ENCODE results near the gene BTNL2. TPM values are rescaled to one million over a fixed set of nuclear protein-coding genes. Genes with fewer than 3 reads are reported as not detected.
"Not testable (repeated sequence)": the region's sequence is repeated elsewhere in the genome, so short reads cannot be mapped to it uniquely, and the experiment has no call there.

Gene BTNL2, protein sequence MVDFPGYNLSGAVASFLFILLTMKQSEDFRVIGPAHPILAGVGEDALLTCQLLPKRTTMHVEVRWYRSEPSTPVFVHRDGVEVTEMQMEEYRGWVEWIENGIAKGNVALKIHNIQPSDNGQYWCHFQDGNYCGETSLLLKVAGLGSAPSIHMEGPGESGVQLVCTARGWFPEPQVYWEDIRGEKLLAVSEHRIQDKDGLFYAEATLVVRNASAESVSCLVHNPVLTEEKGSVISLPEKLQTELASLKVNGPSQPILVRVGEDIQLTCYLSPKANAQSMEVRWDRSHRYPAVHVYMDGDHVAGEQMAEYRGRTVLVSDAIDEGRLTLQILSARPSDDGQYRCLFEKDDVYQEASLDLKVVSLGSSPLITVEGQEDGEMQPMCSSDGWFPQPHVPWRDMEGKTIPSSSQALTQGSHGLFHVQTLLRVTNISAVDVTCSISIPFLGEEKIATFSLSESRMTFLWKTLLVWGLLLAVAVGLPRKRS
- not detected for polyA plus RNA-seq (2013, experiment 1 of 2; ENCODE audit: insufficient read length)
- polyA plus RNA-seq (2013, experiment 2 of 2; ENCODE audit: insufficient read length) = not detected

DNA sequence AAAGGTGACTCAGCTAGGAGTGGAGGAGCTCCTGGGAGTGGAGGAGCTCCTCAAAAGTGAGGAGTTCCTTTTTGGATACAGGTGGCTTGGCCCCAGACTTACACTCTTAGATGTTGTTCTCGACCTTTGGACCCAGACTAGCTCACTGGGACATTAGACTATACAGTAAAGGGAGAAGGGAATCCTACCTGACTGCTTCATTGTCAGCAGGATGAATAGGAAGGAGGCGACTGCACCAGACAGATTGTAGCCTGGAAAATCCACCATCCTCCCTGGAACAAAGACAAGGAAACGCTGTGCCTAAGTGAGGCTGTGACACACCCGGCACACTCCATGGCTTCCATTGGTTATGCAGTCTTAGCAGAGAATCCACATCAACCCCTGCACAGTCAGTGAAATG is at the start of gene BTNL2:
BTNL2 (minus strand) TSS at position 325 of the 400 bp plus-strand sequence; CDS start at position 267, 58 bp downstream.
- no peak for DNase-seq

- DNase-seq = no peak
Observed at GRCh38 chr6:32449088-32449736, 42.2 kb upstream of the BTNL2 start.

GRCh38 chr6:32447932-32448331 is 41.0 kb upstream of the BTNL2 start:
- no peak for DNase-seq

DNA sequence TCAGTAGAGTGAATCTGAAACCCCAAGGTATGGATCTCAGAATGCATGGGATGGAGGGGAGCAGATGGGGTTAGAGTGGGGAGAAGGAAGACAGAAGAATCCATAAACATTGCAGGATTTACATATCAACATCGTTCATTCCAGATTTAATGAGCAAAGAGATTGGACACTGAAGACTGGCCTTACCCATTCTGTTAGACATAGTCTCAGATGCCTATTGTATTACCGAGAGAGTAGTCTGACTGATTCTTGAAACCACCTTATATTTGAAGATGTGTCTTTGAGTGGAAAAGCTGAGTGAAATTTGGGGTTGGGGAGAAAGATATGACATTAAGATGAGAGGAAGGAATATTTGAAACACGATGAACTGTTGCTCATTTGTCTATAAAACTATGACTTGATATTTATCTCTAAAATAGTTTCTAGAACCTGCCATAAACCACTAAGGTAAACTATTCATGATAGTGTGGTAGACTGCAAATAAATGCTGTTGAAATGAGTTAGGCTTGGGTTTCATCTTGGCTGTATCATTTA is 38.4 kb upstream of the BTNL2 start:
- no peak for DNase-seq

DNA sequence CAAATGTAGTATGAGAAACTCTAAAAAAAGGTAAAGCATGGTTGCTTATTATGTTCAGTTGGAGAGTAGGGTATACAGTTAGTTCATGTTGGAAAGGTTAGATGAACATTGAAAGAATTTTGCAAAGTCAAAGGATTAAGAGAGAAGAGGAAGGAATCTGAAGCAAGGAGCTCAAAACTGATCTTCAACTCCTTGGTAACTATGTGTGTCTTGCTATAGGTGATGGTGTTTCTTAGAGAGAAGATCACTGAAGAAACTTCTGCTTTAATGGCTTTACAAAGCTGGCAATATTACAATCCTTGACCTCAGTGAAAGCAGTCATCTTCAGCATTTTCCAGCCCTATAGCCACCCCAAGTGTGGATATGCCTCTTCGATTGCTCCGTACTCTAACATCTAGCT is 37.5 kb upstream of the BTNL2 start:
- no peak for DNase-seq

DNA sequence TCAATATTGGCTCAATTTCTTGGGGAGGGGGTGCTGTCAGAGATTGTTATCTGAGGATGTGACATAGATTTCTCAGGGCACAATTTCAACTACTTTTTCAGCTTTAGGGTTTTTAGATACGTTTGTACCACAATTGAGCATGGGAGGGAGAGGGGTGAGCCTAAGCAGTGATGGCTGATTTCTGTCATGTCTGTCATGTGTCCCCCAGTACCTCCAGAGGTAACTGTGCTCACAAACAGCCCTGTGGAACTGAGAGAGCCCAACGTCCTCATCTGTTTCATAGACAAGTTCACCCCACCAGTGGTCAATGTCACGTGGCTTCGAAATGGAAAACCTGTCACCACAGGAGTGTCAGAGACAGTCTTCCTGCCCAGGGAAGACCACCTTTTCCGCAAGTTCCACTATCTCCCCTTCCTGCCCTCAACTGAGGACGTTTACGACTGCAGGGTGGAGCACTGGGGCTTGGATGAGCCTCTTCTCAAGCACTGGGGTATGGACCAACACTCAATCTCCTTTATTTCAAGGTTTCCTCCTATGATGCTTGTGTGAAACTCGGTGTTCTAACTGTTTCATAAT is 36.1 kb upstream of the BTNL2 start:
- DNase-seq = no peak

- DNase-seq = no peak
Observed at GRCh38 chr6:32442243-32442667, 35.3 kb upstream of the BTNL2 start.

- peak; percentile 32 for DNase-seq
Observed at GRCh38 chr6:32439602-32440214, 32.7 kb upstream of the BTNL2 start, which contains the start of gene HLA-DRA. HLA-DRA (plus strand) TSS chr6:32439887; CDS start chr6:32439951, 64 bp downstream.

GRCh38 chr6:32439139-32439538 is 32.2 kb upstream of the BTNL2 start:
- no peak for DNase-seq

DNA sequence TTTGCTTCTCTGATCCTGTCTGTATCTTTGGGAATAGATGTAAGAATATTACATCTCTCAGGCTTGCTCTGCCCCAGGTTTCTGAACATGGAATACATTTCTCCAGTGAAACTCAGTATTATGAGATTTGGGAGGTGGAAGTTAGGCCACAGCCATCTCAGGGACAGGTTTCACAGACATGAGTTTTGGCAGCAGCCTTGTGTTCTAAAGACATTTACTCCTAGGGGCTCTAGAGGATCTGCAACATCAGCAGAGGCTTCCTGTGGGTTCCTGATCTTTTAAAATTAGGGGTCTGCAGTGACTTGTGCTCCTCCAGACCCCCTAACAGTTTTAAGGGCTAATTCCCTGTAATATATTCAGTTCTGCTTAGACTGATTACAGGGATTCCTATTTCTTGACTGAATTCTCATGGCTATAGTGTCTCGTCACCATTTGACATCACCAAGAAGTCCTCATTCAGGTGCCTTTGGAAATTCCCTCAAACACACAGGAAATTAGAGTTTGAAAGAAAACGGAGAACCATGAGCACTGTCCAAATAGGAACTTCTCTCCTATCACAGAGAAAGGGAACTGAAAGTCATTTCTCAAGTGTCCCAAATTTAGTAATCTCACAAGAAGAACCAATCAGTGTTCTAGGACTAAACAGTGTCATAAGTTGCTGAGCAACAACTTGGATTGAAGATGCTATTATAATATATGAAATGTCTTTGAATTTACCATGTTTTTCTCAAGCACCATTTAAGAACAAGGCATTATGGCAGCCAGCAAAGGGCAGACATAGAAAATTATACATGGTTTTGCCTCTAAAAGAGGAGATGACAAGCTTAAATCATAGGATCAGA is 30.2 kb upstream of the BTNL2 start:
- no peak for DNase-seq

DNA sequence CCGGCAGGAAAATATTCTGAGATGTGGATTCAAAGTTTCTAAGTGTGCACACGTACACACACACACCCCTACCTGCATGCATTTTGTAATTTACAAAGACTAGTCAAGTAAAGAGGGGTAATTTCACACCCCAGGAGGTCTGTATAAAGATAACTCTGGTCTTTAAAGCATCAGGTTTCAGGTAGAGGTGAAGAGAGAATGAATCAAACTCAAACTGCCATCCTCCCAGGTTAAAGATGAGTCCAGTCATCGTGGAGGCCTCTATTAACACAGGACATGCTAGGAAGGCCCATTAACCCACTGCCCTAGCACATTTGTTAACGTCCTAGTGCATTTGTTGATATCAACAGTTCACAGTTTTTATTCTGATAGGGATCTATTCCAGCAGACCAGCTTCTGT is 29.2 kb upstream of the BTNL2 start:
- DNase-seq = no peak

- DNase-seq = not testable (repeated sequence)
Observed at GRCh38 chr6:32433950-32434349, 27.0 kb upstream of the BTNL2 start.

DNA sequence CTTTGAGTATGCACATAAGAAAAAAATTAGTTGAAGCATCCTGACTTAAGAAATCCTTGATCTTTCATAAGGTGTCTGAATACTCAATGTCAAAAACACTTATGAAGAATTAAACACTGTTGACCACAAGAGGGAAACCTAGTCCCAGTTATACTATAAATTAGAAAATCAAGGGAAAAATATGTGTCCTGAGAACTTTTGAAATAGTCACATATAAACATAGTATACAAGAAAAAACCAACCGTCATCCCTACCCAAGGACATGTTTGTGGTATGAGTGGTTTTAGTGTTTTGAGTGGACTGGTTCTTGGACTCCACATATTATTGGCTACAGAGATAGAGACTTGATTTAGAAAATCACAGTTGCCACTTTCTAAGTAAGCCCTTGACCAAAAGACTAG is 25.1 kb upstream of the BTNL2 start:
- DNase-seq = peak; percentile 21

DNA sequence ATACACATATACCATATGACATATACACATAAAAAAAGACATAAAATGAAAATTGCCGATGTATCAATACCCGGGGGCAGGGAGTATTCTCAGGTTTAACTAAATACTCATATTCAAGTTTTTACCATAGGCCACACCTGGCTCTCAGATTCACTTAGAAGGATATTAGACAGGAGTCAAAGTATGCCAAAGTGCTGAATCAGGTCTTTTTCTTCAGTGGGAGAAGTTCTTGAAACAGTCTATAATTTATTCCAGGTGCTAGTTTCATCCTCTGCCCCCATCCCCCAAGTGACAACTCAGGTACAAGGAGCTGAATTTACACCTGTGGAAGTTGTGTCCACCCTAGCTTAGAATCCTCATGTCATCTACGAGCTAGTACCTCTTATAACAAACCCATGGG is 24.2 kb upstream of the BTNL2 start:
- DNase-seq = no peak

DNA sequence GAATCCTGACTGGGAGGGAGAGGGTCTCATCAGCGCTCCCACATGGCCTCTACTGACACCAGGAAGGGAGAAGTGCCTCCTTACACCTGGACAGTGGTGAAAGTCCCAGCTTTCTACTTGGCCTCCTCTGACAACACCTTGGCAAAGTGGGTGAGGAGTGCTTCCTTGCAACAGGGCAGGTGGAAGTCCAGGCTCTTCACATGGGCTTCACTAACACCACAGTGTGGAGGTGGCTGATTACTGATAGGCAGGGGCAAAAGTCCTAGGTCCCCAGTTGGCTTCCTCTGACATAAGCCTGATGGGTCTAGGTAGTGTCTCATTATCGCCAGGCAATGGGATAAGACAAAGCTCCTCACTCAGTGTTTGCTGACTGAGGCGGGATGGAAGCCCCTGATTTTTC is 23.2 kb upstream of the BTNL2 start:
- DNase-seq = no peak

DNA sequence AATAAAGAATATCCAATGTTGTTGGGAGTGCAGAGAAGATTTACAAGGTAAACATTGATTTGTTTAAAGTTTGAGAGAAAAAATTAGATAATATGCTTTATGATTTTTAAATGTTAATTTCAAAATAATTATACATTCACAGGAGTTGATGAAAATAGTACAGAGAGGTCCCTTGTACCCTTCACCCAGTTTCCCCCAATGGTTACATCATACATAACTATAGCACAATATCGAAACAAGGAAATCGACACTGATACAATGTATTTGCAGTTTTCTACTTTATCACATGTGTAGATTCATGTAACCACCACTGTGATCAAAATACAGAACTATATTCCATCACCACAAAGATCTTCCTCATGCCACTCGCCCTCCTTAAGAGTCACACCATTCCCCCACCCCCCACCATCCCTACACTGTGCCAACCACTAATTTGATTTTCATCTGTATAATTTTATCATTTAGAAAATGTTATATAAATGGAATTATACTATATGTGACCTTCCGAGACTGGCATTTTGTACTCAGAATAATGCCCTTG is 21.0 kb upstream of the BTNL2 start:
- DNase-seq = no peak

DNA sequence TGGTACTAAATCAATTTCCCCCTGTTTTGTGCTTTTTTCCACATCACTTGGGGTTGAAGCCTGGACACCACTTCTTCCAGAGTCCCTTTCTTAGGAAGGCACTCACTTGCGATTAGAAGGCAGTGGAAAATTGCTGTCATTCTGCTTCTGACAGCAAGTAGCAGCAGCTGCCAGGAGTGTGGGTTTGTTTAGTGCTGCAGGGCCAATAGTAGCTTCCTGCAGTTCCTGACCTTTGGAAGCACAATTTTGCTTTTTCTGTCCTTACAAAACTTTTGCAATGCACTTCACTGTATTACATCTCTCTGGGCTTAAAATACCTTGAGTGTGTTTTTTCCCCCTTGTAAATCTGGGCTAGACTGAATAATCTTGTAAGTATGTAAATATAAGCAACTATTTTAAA is 20.2 kb upstream of the BTNL2 start:
- no peak for DNase-seq

- no peak for DNase-seq
Observed at GRCh38 chr6:32426338-32426737, 19.4 kb upstream of the BTNL2 start.

- DNase-seq = peak; percentile 17
Observed at GRCh38 chr6:32424589-32425300, 17.8 kb upstream of the BTNL2 start.

DNA sequence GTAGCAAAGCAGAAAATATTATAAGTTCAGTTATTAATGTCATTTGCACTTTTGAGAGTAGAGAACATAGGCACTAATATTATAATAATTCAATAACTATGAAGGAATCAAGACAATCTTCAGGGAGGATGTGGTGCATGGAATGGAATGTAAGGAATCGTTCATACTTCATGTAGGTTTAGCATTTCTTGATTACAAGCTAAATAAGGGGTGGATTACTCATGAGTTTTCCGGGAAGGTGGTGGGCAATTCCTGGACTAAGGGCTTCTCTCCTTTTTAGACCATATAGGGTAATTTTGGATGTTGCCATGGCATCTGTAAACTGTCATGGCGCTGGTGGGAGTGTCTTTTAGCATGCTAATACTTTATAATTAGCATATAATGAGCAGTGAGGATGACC is 9.1 kb upstream of the BTNL2 start:
- peak; percentile 86 for DNase-seq

All from fibroblast of skin of abdomen (primary cell).